Left lobe of liver (tissue), 2 donors: Measurements from ENCODE around the gene TMEM119. TPM values are rescaled to one million over a fixed set of nuclear protein-coding genes. Genes with fewer than 3 reads are reported as not detected.

Source experiments
- ATAC-seq: fragments of 200-7000 bp; cut with Tn5 transposase; one replicate; pipeline ENCODE4 v1.9.1; 2020; ENCODE audit warnings: mild to moderate bottlenecking, moderate library complexity
- DNase-seq: peaks from one replicate; pipeline ENCODE4 v3.0.0-alpha.2; 2020; ENCODE audit warnings: low spot score
- total RNA-seq: library from RNA; stranded (reverse); gene quantifications from one replicate; pipeline ENCODE4 v1.2.1, GENCODE V29; 2021
- donor health status: DM: no; HTN: no; CAD: no; lungs with moderate emphysema.
- donor health status: DM: no; HTN: yes; CAD: no.

TMEM119 gene
- 0.23 TPM for total RNA-seq

GRCh38 chr12:108597559-108598471 is at the start of gene TMEM119:
TSS of gene TMEM119 (minus strand) at chr12:108598084. CDS start at chr12:108592383, 5,701 bp downstream.
- no peak for DNase-seq
- peak; percentile 31 for ATAC-seq

DNA sequence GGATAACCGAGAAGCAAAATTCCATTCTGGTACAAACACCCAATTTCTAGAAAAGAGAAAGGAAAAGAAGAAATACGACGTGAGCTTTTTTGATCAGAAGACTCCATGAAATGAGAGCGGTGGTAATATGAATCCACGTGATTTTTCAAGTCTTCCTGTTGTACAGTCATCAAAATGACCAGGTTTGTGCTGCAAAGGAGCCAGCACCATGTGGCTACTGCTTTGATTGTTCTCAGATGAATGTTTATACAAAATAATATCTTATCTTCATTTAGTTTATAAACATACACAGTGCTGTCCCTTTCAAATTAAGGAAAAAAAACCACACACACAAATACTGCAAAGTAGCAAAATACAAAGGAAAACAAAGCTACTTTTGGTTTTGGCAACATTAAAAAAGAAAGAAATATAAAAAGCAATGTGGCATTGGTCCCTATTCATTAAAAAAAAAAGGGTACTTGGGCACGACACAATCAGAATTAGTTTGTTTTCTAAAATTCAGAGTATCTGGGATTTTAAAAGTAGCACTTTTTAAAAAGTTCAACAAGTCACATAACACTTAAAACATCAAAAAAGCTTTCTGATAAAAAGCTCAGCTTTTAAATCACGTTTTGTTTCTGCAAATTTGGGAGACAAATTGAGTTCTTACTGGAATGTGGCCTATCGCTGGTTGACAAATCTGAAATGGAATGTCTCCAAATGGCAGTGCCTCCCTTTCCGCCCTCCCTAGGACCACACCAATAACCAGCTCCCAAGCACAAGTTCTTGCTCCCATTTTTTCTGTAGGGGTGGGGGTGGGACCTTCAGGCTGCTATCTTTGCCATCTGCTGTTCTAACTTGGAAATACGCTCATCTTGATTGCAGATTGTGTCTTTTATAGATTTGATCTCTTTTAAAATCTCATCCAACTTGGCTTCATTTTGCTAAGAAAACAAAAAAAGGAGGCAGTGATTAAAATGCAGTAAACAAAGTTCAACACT is 49.0 kb upstream of the TMEM119 start:
- no peak for DNase-seq
- ATAC-seq = no peak

DNA sequence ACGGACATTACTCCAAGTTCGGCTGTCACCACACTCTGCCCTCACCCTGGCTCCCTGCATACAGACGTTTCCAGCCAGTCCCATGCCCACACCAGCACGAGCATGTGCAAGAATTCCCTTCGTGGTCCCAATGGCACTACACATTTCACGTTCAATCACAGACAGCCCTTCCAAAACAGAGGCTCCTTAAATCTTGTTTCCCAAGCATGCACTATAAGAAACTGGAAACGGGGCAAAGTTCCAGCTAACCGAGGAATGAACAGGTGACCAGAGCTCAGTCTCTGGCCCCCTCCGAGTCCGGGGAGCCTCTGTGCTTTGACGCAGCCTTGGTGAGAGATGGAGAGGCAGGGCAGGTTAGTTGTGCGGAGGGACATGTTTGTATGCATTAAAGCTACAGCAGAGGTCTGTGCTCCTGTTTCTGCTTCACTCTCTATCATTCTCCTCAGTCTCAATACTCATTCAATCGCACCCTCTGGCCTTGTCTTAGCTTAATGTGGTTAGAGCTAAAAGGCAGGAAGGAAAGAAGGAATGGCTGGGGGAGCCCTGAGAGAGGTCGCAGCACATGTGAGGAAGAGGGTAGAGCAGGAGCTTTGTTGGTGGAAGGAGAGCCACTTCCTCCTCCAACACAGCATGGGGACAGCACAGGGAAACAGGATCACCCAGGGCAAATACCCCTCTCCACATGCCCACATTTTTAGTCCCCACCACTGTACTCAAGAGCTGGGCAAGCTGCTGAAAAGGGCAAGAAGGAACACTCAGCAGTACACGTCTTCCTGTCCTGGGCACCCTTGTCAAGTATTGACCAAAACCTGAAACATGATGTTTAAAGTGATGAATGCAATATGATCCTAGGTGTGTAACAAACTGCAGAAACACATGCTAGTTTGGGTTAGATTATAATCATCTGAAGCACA is 48.1 kb upstream of the TMEM119 start:
- ATAC-seq = no peak
- no peak for DNase-seq

- DNase-seq = no peak
- no peak for ATAC-seq
Observed at GRCh38 chr12:108644811-108645120, 46.9 kb upstream of the TMEM119 start.

DNA sequence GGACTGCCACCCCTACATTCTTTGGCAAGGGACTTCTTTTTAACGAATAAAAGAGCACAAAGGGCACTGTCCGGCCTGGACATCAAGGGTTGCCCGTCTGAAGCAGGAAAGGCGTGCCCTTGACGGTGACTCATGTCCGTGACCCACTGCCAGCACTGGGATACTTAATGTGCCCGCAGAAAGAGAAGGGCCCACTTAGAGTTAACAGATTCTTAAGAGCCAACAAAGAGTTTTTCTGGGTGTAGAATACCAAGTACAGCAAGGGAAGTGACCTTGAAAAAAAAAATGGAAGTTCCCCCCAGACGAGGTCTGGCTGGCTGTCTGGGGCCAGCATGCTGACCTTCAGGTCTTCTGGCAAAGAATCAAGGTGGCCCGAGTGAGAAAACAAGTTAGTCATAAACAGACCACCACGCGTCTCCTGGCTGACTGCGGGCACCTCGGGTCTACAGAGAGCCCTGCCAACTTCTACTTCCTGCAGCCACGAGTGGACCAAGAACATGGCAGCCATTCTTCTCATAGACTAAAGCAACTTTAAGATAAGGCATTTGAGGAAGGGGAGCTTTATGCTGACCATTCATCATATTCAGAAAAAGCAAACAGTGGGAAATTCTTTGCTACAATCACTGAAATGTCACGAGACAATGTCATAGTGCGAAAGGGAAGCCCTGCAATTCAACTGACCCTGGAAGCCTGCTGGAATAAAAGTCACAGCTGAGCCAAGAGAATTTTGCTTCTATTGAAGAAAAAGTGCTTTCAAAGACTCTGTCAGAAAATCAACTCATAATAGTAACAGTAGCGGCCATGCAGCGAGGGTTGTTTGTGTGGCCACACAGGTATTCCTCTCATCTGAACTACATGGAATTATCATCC is 46.3 kb upstream of the TMEM119 start:
- ATAC-seq (peak; percentile 55), DNase-seq (peak; percentile 46)

DNA sequence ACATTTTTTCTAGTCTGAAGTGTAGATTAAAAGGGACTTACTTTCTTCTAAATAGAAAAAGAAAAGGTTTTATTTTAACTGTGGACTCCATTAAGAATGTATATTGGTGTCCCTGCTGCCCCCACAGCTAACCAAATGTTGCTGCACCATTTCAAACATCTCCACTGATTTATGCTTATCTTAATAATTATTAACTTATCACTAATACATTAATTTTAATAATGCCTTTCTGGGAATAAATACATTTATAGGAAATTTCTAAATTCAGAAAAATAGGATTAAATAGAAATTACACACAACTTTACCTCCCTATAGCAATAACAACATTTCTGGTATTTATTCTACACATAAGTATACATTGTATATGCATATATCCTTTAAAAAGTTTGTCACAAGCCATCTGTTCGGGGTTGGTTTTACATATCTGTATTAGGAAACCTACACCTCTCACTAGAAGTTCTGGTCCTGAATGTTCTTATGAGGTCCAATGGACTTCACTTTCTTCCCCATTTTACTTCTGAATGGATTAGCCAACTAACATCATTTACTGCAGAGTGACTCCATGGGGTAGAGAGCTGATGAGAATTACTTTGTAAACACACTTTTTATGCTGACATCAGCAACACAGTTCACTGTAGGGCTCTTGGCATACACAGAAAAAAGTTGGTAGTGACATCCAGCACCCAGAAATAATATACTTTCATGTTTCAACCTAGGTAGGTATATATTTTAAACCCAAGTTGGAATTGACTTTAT is 45.2 kb upstream of the TMEM119 start:
- ATAC-seq (no peak), DNase-seq (no peak)

DNA sequence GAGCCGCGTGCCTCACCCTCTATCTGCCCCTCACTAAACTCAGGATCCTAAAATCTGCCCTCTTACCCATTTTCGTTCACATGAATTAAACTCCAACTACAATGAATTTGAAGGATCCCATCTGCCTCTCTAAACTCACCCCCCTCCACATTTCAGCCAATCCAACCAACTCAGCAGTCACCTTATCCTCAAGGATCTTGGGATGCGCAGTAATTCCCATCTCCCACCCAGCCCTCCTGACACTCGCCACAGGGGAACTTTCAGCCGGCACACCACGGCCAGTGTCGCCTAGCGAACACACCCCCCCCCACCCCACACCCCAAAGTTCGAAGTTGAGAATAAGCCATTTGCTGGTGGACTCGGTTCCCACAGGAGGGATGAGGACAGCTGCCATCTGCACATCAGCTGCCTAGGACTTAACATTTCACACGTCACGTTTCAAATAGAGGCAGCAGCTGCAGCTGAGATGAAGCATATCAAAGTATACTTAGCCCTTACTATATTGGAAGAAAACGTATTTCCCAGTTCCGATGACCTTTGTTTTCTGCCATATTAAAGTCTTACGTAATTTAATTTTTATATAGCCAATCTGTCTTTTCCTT is 44.5 kb upstream of the TMEM119 start:
- no peak for ATAC-seq
- DNase-seq = peak; percentile 41

DNA sequence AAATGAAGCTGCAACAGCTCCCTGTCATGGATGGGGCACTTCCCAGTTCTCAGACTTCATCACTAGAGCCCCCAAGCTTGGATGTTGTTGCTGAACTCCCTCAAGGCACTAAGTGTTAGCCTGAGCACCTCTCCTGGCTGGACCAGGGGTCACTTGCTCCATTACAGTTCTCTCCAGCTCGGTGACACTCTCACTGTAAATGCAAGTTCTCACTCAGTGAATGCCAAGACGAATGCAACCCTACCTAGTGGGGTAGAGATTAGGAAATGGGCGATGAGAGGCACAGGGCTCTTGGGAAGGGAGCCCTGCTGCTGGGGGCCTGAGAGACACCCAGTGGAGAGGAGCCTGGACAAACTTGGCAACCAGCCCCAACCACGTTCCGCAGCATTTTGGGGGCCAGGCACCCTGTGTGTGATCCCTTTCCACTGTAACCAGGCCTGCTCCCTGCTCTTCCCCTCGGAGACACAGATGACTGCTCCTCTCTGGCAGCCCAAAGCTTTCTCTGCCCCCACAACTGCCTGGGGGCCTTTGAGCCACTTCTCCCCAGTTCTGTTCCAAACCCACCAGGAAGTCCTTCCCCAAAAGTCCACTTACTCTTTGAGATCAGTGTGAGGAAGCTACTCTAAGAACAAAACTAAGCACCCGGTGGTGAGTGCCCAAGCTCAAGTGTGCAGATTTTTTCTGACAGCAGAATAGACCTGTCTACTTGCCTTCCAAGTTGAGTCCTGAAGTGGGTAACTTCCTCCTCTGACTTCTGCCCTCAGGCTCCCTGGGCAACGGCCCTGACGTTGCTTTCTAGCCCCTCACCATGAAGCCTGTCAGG is 43.8 kb upstream of the TMEM119 start:
- DNase-seq (peak; percentile 45), ATAC-seq (peak; percentile 6)

- ATAC-seq = peak; percentile 6
- no peak for DNase-seq
Observed at GRCh38 chr12:108640802-108641445, 43.0 kb upstream of the TMEM119 start.

- no peak for ATAC-seq
- no peak for DNase-seq
Observed at GRCh38 chr12:108638997-108639822, 41.3 kb upstream of the TMEM119 start.

DNA sequence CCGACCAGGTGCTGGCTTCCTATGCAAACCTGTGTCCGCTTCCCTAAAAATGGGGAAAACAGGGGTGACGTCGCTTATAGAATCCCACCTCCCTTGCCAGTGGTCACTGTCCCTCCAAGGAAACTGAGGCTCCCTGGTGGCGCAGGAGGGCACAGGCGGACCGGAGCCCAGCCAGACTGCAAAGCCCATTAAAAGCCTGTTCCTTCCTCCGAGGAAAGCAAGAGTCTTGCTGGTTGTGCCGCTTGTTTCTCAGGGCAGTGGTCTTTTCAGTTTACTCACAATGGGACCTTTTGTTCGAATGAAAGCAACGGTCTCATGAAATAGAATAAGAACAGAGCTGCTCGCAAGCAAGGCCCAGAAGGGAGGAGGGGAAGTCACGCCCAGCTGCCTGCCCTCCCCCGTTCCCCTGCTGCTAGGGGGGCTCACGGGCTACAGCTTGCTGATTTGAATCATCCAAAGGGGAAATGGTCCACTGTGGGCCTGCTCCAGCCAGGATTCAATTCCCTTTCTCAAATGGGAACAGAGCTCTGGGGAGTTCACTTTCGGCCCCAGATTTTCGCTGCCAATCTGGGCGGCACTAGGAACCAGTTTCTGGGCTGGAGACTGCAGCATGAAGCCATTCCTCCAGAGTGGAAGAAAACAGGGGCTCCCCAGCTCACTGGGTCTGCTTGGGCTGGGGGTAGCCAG is 40.4 kb upstream of the TMEM119 start:
- ATAC-seq (peak; percentile 14), DNase-seq (no peak)

GRCh38 chr12:108637222-108637971 is 39.5 kb upstream of the TMEM119 start:
- ATAC-seq = no peak
- DNase-seq = no peak

DNA sequence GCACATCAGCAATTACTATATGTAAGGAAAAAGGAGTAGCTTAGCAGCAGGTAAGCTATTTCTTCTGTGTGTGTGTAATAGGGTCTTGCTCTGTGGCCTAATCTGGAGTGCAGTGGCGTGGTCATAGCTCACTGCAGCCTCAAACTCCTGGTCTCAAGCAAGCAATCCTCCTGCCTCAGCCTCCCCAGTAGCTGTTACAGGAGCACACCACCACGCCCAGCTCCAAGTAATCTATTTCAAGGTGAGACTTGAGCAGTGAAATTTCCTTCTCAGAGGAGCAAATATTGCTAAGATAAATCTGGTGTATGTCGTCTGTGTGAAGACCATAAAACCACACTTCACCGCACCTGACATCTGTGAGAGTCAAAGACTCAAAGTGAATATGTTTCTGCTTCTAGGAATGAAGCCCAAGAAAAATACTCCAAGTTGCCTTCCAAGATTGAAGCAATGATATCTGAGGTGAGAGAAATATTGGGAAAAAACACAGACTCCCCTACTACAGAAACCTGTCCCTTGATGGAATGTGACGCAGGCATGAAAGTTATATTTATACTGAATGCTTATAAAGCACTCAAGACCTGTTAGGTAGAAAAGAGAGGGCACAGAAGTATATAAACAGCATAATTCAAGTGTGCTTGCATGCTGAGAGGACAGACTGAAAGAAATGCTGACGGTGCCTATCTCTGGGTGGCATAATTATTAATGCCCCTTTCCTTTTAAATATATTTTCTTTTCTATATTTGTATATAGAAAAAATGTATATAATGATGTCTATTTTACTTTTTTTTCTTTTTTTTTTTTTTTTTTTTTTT is 38.3 kb upstream of the TMEM119 start:
- ATAC-seq = no peak
- no peak for DNase-seq
